T-cell (primary cell): ENCODE measurements around the gene LIMK2. TPM values are rescaled to one million over a fixed set of nuclear protein-coding genes. Genes with fewer than 3 reads are reported as not detected.
"Not testable (repeated sequence)": the region's sequence is repeated elsewhere in the genome, so short reads cannot be mapped to it uniquely, and the experiment has no call there.

Experiments used
- ATAC-seq, 4 experiments: fragments of 200-7000 bp in 3 of 4; fragments of 150-1000 bp in 1 of 4; cut with Tn5 transposase; replicated peaks in 1 of 4; 1 replicate in 3 of 4; 2 replicates in 1 of 4; pipeline ENCODE4 v1.10.0; 2021; ENCODE audit warnings: moderate library complexity in 3 of 4, mild to moderate bottlenecking in 2 of 4, moderate number of reproducible peaks in 1 of 4
- CTCF ChIA-PET, 2 donors: fragments of 300-600 bp; sonication (Branson Sonifier 250); formaldehyde crosslinking; loops; one replicate each; lab custom pipeline; 2022; ENCODE audit warnings: antibody characterized with exemption in 2 of 2; lab: Charles Lee
- POLR2A ChIA-PET, 2 donors: fragments of 300-600 bp; sonication (Branson Sonifier 250); formaldehyde crosslinking; loops; one replicate each; lab custom pipeline; 2022; ENCODE audit warnings: antibody characterized with exemption in 2 of 2; lab: Charles Lee
- DNase-seq, 35 experiments: peaks; one replicate each; pipeline versions ENCODE4 v3.0.0 to v3.0.0-alpha.2; 2013 to 2023
- H3K27ac ChIP-seq: one replicate; pipeline ENCODE4 v1.5.1; 2013; ENCODE audit warnings: low read length
- H3K27me3 ChIP-seq, 2 experiments: replicated peaks in 1 of 2; 1 replicate in 1 of 2; 2 replicates in 1 of 2; pipeline versions ENCODE4 v1.6.1 to v1.7.0; 2013; ENCODE audit warnings: low read length in 1 of 2, mixed read lengths in 1 of 2; ENCODE audit not compliant: control insufficient read depth in 2 of 2, insufficient read depth in 2 of 2; ENCODE audit errors: extremely low read depth in 1 of 2
- H3K36me3 ChIP-seq, 2 donors: 1 replicate in 1 of 2; 2 replicates in 1 of 2; pipeline versions ENCODE4 v1.6.1 to v1.7.0; 2013; ENCODE audit warnings: low read length in 1 of 2; ENCODE audit not compliant: control insufficient read depth in 2 of 2, insufficient read depth in 1 of 2; ENCODE audit errors: extremely low read depth in 1 of 2
- H3K4me1 ChIP-seq, 2 experiments: 1 replicate in 1 of 2; 2 replicates in 1 of 2; pipeline versions ENCODE4 v1.6.1 to v1.7.0; 2013; ENCODE audit warnings: low read length in 2 of 2, mixed read lengths in 1 of 2; ENCODE audit not compliant: insufficient read depth in 2 of 2, control insufficient read depth in 1 of 2; ENCODE audit errors: extremely low read depth in 1 of 2
- H3K4me3 ChIP-seq, 2 donors: 1 replicate in 1 of 2; 2 replicates in 1 of 2; pipeline versions ENCODE4 v1.5.1 to v1.7.0; 2013; ENCODE audit warnings: mild to moderate bottlenecking in 2 of 2, low read length in 1 of 2, moderate library complexity in 1 of 2; ENCODE audit not compliant: control insufficient read depth in 1 of 2; ENCODE audit errors: extremely low read depth in 1 of 2
- H3K9me3 ChIP-seq: 2 replicates; pipeline ENCODE4 v1.7.0; 2013
- H3K27ac Mint-ChIP-seq, 2 donors: one replicate each; pipeline ENCODE4 v1.8.0; 2020 to 2021; ENCODE audit warnings: mild to moderate bottlenecking in 2 of 2, mixed read lengths in 2 of 2
- H3K27me3 Mint-ChIP-seq, 2 donors: one replicate each; pipeline ENCODE4 v1.8.0; 2021 to 2022; ENCODE audit warnings: mixed read lengths in 2 of 2
- H3K36me3 Mint-ChIP-seq: one replicate; pipeline ENCODE4 v1.8.0; 2021; ENCODE audit warnings: mixed read lengths
- H3K4me1 Mint-ChIP-seq, 3 donors: one replicate each; pipeline ENCODE4 v1.8.0; 2020 to 2022; ENCODE audit warnings: mixed read lengths in 3 of 3, mild to moderate bottlenecking in 1 of 3
- H3K4me3 Mint-ChIP-seq, 3 donors: one replicate each; pipeline ENCODE4 v1.8.0; 2020 to 2022; ENCODE audit warnings: mild to moderate bottlenecking in 3 of 3, mixed read lengths in 3 of 3, moderate library complexity in 3 of 3
- H3K9me3 Mint-ChIP-seq, 3 donors: one replicate each; pipeline ENCODE4 v1.8.0; 2020 to 2022; ENCODE audit warnings: mixed read lengths in 3 of 3
- WGBS: methylation state at CpG from one replicate; pipeline ENCODE4 v1.1.5; 2013; ENCODE audit warnings: missing lambda C conversion rate; ENCODE audit not compliant: insufficient coverage; 5-methylcytosine and 5-hydroxymethylcytosine counted together
- total RNA-seq, 35 experiments: library from RNA in 6 of 35; stranded (reverse) in 6 of 35; fragments of 120-200 nt in 1 of 35; gene quantifications; one replicate each; pipeline versions ENCODE4 v1.2.1 to v1.2.4 and lab custom pipeline; 2013 to 2026

Gene LIMK2
- total RNA-seq, 5 donors from 2014 or later (not counting 1 experiment from before 2014, with no cell fraction given), result 21.5 to 31.5 (median 29.7) TPM

DNA sequence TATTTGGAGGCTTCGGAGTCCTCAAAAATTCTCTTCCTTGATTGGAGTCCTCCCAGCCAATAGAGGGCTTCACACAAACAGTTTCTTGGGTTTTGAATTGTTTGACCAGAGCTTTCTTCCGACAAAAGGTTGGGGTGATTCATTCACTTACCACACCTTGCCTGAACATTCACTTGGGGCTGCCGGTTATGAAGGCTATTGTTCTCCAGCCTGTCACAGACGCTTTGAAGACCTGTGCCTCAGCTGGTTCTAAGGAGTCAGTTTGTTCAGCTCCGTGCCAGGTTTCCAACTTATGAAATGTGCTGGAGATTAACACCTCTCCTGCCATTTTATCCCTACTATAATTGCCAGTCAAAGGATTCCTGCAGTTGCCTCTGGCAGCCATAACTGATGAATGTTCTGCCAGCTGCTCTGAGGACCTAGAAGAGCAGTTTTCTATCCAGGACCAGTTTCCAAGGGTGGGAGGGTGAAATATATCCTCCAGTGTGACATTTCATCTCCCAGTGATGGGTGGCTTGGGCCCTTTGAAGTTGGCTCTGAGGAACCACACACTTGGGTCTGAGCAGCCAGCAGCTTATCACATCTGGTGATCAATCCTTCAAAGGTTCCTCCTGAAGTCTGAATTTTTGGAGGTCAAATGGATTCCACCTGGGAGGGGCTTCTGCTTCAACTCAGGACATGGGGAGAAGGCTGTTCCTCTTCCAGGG lies 31.4 kb downstream of the LIMK2 start:
- Histone ChIP-seq H3K36me3 (peaks cover 0 to 4% of the 10 kb centered on the region in 2 donors), H3K4me3 (no peak overlapping the region), H3K9me3 (no peaks in the 10 kb centered on the region), H3K27me3 (no peaks in the 10 kb centered on the region), H3K27ac (no peak overlapping the region), H3K4me1 (peaks cover 3 to 19% of the 10 kb centered on the region in 2 experiments)
- ChIA-PET CTCF (interaction anchor here in 1 of 2 donors (0.6 kb wide), 1 partner anchor 1597 kb away, joined by 4 read pairs; no protein-coding TSS in a partner anchor), POLR2A (interaction anchor here in 1 of 2 donors (0.6 kb wide), 1 partner anchor 222 kb away, joined by 4 read pairs; no protein-coding TSS in a partner anchor)
- H3K36me3 Mint-ChIP-seq, result peaks cover 11% of the 10 kb centered on the region
- no peak for DNase-seq
- no peaks in the 10 kb centered on the region for H3K9me3 Mint-ChIP-seq
- no peak overlapping the region for H3K4me3 Mint-ChIP-seq
- no peak for ATAC-seq
- peaks cover 19 to 58% (median 42%) of the 10 kb centered on the region in 3 donors for H3K4me1 Mint-ChIP-seq
- H3K27ac Mint-ChIP-seq, result peak overlapping the region; percentile 25 to 36
- H3K27me3 Mint-ChIP-seq, result no peaks in the 10 kb centered on the region
- no CpG with 5 or more reads among the region's 5 CpGs for WGBS

DNA sequence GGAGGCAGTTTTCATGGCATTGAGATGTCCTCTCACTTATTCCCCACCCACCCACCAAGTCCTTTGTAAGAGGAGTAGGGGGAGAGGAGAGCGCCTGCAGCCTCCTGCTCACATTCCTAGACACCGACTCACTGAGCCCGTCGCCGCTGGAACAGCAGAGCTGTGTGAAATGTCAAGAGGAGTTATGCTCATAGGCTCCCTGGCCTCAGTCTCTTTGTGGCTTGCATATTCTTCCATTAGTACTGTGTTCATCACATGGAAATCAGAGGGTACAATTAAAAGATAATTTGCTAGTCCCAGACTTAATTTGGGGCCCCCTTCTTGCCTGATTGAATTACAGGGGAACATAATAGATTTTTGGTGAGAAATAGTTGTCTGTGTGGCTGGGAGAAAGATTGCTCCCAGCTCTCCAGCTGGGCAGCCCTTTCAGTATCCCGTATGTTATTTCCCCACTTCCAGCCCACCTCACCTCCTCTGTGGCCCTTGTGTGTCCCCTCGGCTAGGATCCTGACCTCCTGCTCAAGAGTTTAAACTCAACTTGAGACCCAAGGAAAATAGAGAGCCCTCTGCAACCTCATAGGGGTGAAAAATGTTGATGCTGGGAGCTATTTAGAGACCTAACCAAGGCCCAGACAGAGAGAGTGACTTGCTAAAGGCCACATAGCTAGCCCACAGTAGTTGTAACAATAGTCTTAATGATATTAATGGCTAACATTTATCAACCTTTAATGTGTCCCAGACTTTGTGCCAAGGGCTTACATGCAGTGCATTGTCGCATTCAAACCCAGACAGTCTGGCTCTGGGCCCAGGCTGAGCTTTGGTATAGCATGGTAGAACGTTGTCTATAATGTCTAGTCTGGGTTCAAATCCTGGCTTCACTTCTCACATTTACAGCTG lies 32.2 kb downstream of the LIMK2 start:
- H3K4me1 Mint-ChIP-seq, result peaks cover 20 to 64% (median 47%) of the 10 kb centered on the region in 3 donors
- WGBS, result no CpG with 5 or more reads among the region's 9 CpGs
- ATAC-seq, result no peak
- ChIA-PET POLR2A (interaction anchor here in 1 of 2 donors (0.7 kb wide), 1 partner anchor 31 kb away, joined by 3 read pairs; no protein-coding TSS in a partner anchor), CTCF (interaction anchor here (0.6 to 1.0 kb wide), 2 partner anchors 32 to 304 kb away, joined by 3 read pairs; partner anchors contain the start of gene LIMK2 (in 1 of the 2))
- no peak for DNase-seq
- H3K36me3 Mint-ChIP-seq, result peaks cover 11% of the 10 kb centered on the region
- Histone ChIP-seq H3K27me3 (no peaks in the 10 kb centered on the region), H3K27ac (no peak overlapping the region), H3K4me1 (peaks cover 4 to 27% of the 10 kb centered on the region in 2 experiments), H3K4me3 (no peak overlapping the region), H3K9me3 (no peaks in the 10 kb centered on the region), H3K36me3 (peaks cover 0 to 10% of the 10 kb centered on the region in 2 donors)
- H3K27ac Mint-ChIP-seq, result peak overlapping the region; percentile 11 to 65
- no peaks in the 10 kb centered on the region for H3K9me3 Mint-ChIP-seq
- no peak overlapping the region for H3K4me3 Mint-ChIP-seq
- H3K27me3 Mint-ChIP-seq, result no peaks in the 10 kb centered on the region

DNA sequence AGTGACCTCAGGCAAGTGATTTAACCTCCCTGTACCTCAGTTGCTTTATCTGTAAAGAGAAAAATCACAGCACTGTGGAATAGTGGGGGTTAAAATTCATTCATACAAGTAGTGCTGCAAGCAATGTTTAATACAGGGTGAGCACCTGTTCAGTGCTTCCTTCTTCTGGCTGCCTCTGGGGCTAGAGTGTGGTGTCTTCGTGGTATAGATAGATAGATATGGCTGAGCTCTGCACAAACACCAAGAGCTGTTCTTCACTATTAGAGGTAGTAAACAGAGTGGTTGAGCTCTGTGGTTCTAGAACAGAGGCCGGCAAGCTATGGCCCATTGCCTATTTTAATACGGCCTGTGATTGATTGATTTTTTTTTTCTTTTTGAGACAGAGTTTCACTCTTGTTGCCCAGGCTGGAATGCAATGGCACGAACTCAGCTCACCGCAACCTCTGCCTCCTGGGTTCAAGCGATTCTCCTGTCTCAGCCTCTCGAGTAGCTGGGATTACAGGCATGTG lies 32.9 kb downstream of the LIMK2 start:
- no peaks in the 10 kb centered on the region for H3K27me3 Mint-ChIP-seq
- ATAC-seq, result peak in 2 of 4 experiments; percentile 44 to 60
- POLR2A ChIA-PET, result interaction anchor here (0.6 to 0.7 kb wide), 2 partner anchors 17 to 32 kb away, joined by 3 read pairs; no protein-coding TSS in a partner anchor

DNA sequence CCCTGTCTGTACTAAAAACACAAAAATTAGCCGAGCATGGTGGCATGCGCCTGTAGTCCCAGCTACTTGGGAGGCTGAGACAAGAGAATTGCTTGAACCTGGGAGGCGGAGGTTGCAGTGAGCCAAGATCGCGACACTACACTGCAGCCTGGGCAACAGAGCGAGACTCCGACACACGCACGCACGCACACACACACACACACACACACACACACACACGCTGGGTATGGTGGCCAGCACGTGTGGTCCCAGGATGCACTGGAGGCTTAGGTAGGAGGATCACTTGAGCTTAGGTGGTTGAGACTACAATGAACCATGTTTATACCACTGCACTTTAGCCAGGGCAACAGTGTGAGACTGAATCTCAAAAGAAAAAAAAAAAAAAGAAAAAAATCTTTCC lies 33.9 kb downstream of the LIMK2 start:
- Mint-ChIP-seq H3K36me3 (peaks cover 15% of the 10 kb centered on the region), H3K4me1 (peaks cover 15 to 54% (median 36%) of the 10 kb centered on the region in 3 donors)
- Histone ChIP-seq H3K36me3 (peaks cover 0 to 10% of the 10 kb centered on the region in 2 donors), H3K4me1 (peaks cover 4 to 28% of the 10 kb centered on the region in 2 experiments)
- 100% methylated on average over 3 of the region's 12 CpGs for WGBS
- H3K27ac Mint-ChIP-seq, H3K4me3 ChIP-seq, H3K27ac ChIP-seq, POLR2A ChIA-PET, H3K27me3 Mint-ChIP-seq, DNase-seq, ATAC-seq, H3K9me3 ChIP-seq, H3K27me3 ChIP-seq, H3K9me3 Mint-ChIP-seq, H3K4me3 Mint-ChIP-seq: not testable (repeated sequence)
- CTCF ChIA-PET, result interaction anchor here (0.7 kb wide), 2 partner anchors 16 to 27 kb away, joined by 5 to 10 read pairs; no protein-coding TSS in a partner anchor

More for the DNA sequence above, 32.9 kb downstream of the LIMK2 start:
- Histone ChIP-seq H3K4me1 (peaks cover 4 to 28% of the 10 kb centered on the region in 2 experiments), H3K27ac (no peak overlapping the region), H3K36me3 (peaks cover 0 to 10% of the 10 kb centered on the region in 2 donors), H3K27me3 (no peaks in the 10 kb centered on the region), H3K4me3 (no peak overlapping the region), H3K9me3 (no peaks in the 10 kb centered on the region)
- Mint-ChIP-seq H3K9me3 (no peaks in the 10 kb centered on the region), H3K4me1 (peaks cover 15 to 59% (median 41%) of the 10 kb centered on the region in 3 donors), H3K36me3 (peaks cover 11% of the 10 kb centered on the region), H3K27ac (peak overlapping the region; percentile 0 to 61), H3K4me3 (no peak overlapping the region)
- no peak for DNase-seq
- CTCF ChIA-PET, result interaction anchor here (0.6 to 1.0 kb wide), 2 partner anchors 32 to 304 kb away, joined by 3 read pairs; partner anchors contain the start of gene LIMK2 (in 1 of the 2)
- WGBS, result 51% methylated on average over 3 of the region's 7 CpGs

DNA sequence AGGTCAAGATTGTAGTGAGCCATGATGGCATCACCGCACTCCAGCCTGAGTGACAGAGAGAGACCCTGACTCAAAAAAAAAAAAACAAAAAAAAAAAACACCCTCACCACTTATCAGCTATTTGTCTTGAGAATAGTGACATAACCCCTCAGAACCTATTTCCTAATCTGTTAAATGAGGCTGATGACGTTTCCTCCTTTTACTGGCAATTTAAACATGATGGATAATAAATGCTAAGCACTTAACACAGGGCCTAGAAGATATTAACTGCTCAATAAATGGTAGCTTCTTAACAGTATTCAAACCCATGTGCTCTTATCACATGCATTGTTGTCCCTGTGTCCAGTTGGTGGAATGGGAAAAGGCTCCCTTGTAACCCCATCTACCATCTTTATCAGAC lies 34.6 kb downstream of the LIMK2 start:
- POLR2A ChIA-PET, result interaction anchor here (0.6 kb wide), 2 partner anchors 26 to 35 kb away, joined by 3 to 5 read pairs; no protein-coding TSS in a partner anchor
- H3K9me3 Mint-ChIP-seq, result no peaks in the 10 kb centered on the region
- H3K27ac Mint-ChIP-seq, result peak overlapping the region; percentile 39 to 50
- no peak overlapping the region for H3K27ac ChIP-seq
- DNase-seq (no peak), ATAC-seq (no peak)
- peaks cover 0 to 7% of the 10 kb centered on the region in 2 donors for H3K36me3 ChIP-seq
- H3K4me1 ChIP-seq, result peaks cover 4 to 28% of the 10 kb centered on the region in 2 experiments
- peaks cover 13% of the 10 kb centered on the region for H3K36me3 Mint-ChIP-seq
- H3K27me3 ChIP-seq, result no peaks in the 10 kb centered on the region
- peak overlapping the region in 1 of 3 donors; percentile 2 for H3K4me3 Mint-ChIP-seq
- no peaks in the 10 kb centered on the region for H3K27me3 Mint-ChIP-seq
- no peaks in the 10 kb centered on the region for H3K9me3 ChIP-seq
- H3K4me3 ChIP-seq, result no peak overlapping the region
- H3K4me1 Mint-ChIP-seq, result peaks cover 15 to 50% (median 39%) of the 10 kb centered on the region in 3 donors
- no CpG with 5 or more reads among the region's 2 CpGs for WGBS
- CTCF ChIA-PET, result interaction anchor here (0.6 to 0.7 kb wide), 3 partner anchors 16 to 96 kb away, joined by 4 to 10 read pairs (median 5); no protein-coding TSS in a partner anchor
